Lung (tissue), 12 donors: Measurements from ENCODE around the gene ATG4B. TPM values are rescaled to one million over a fixed set of nuclear protein-coding genes. Genes with fewer than 3 reads are reported as not detected.

Experiments
- ATAC-seq: fragments of 200-7000 bp; cut with Tn5 transposase; one replicate; pipeline ENCODE4 v1.9.1; 2020; ENCODE audit warnings: moderate number of reproducible peaks; ENCODE audit not compliant: insufficient read depth, low FRiP score
- DNase-seq, 3 donors: peaks; one replicate each; pipeline ENCODE4 v3.0.0-alpha.2; 2013 to 2017
- H3K27ac ChIP-seq, 2 donors: one replicate each; pipeline ENCODE4 v1.5.1; 2013; ENCODE audit warnings: mild to moderate bottlenecking in 2 of 2, moderate library complexity in 2 of 2, control low read depth in 1 of 2, inconsistent platforms in 1 of 2, low read depth in 1 of 2, low read length in 1 of 2
- H3K27me3 ChIP-seq, 3 donors: one replicate each; pipeline ENCODE4 v1.5.1; 2013; ENCODE audit warnings: low read length in 2 of 3; ENCODE audit not compliant: control insufficient read depth in 3 of 3, insufficient read depth in 3 of 3
- H3K36me3 ChIP-seq, 4 donors: one replicate each; pipeline ENCODE4 v1.5.1; 2013; ENCODE audit warnings: low read length in 4 of 4, mild to moderate bottlenecking in 1 of 4, moderate library complexity in 1 of 4; ENCODE audit not compliant: control insufficient read depth in 4 of 4, insufficient read depth in 4 of 4
- H3K4me1 ChIP-seq, 5 donors: one replicate each; pipeline ENCODE4 v1.5.1; 2013; ENCODE audit warnings: low read length in 5 of 5, mild to moderate bottlenecking in 2 of 5, moderate library complexity in 1 of 5; ENCODE audit not compliant: control insufficient read depth in 5 of 5, insufficient read depth in 5 of 5
- H3K4me3 ChIP-seq: one replicate; pipeline ENCODE4 v1.5.1; 2013; ENCODE audit warnings: mild to moderate bottlenecking, control low read depth, moderate library complexity
- H3K9ac ChIP-seq, 2 donors: one replicate each; pipeline ENCODE4 v1.5.1; 2013; ENCODE audit warnings: low read length in 2 of 2, control low read depth in 1 of 2; ENCODE audit not compliant: insufficient read depth in 1 of 2
- H3K9me3 ChIP-seq, 4 donors: one replicate each; pipeline ENCODE4 v1.5.1; 2013; ENCODE audit warnings: low read length in 3 of 4, mild to moderate bottlenecking in 1 of 4, moderate library complexity in 1 of 4; ENCODE audit not compliant: control insufficient read depth in 4 of 4, insufficient read depth in 3 of 4
- WGBS, 2 donors: extraction: QIAGEN DNeasy Blood & Tissue Kit; methylation state at CpG; one replicate each; pipeline ENCODE4 v1.1.7; 2013; 5-methylcytosine and 5-hydroxymethylcytosine counted together
- polyA plus RNA-seq, 2 donors: library from polyadenylated mRNA; stranded (reverse); fragments of 200-250 nt; gene quantifications; one replicate each; pipeline ENCODE4 v1.2.1, GENCODE V29; 2013
- total RNA-seq, 2 donors: library from RNA; depleted of rRNA in 1 of 2; stranded (reverse); fragments of >200 nt in 1 of 2; gene quantifications; one replicate each; pipeline ENCODE4 v1.2.1, GENCODE V29; 2014 to 2021
- TF ChIP-seq, protein P1 (sequence below): IDR thresholded peaks from 2 replicates; pipeline ENCODE4 v1.5.1; 2012; ENCODE audit warnings: mild to moderate bottlenecking; ENCODE audit errors: control extremely low read depth, extremely low read depth
- donor health status: control.
- donor health status: control.
- donor health status: Bipolar disorder and iron deficiency.
- donor health status: healthy.
- donor health status: DM: yes; HTN: yes; CAD: no.

Gene ATG4B
- total and polyA plus RNA-seq, 4 donors = 45.1 to 74.9 (median 62.0) TPM

DNA sequence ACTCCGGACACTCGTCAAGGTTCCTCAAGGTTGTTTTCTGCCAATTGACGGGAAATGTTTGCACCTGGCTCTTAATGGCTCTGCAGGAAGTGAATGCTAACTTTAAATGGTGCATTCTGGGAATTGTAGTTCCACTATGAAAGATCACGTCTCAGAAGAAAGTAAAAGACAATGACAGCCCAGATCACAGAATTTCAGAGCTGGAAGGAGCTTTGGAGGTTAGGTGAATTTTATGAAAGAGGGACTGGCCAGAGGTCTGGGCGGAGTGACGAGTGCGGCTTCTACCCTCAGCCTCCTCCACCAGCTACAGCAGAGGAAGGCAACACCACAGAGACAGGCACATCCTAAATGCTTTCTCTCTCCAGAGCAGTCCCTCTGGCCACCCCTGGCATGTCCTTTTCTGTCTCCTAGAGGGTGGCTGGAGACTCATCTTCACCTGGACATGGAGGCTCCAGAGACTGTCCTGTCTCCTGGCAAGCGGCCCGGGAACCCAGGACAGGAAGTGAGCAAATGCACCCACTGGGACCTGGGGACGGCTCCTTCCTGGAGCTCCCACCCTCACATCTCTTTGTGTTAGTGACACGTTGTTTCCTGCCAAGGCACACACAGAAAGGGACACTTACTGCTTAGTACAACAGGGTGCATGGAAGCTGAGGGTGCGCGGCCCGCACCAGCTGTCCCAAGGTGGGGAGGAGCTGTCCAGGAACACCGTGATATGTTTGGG lies 19.9 kb upstream of the ATG4B start:
- Histone ChIP-seq H3K27ac (peak overlapping the region; percentile 55 to 58), H3K4me1 (peaks cover 0 to 24% (median 8%) of the 10 kb centered on the region in 5 donors), H3K9ac (no peak overlapping the region), H3K4me3 (no peak overlapping the region), H3K27me3 (no peaks in the 10 kb centered on the region), H3K36me3 (peaks cover 0 to 13% (median 4%) of the 10 kb centered on the region in 4 donors), H3K9me3 (no peaks in the 10 kb centered on the region)
- WGBS, 2 donors = 39 to 45% methylated on average over 15 of the region's 15 CpGs
- DNase-seq (peak in 2 of 3 donors; percentile 21 to 35), ATAC-seq (no peak)
- TF ChIP-seq, protein P1, sequence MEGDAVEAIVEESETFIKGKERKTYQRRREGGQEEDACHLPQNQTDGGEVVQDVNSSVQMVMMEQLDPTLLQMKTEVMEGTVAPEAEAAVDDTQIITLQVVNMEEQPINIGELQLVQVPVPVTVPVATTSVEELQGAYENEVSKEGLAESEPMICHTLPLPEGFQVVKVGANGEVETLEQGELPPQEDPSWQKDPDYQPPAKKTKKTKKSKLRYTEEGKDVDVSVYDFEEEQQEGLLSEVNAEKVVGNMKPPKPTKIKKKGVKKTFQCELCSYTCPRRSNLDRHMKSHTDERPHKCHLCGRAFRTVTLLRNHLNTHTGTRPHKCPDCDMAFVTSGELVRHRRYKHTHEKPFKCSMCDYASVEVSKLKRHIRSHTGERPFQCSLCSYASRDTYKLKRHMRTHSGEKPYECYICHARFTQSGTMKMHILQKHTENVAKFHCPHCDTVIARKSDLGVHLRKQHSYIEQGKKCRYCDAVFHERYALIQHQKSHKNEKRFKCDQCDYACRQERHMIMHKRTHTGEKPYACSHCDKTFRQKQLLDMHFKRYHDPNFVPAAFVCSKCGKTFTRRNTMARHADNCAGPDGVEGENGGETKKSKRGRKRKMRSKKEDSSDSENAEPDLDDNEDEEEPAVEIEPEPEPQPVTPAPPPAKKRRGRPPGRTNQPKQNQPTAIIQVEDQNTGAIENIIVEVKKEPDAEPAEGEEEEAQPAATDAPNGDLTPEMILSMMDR = no peak

DNA sequence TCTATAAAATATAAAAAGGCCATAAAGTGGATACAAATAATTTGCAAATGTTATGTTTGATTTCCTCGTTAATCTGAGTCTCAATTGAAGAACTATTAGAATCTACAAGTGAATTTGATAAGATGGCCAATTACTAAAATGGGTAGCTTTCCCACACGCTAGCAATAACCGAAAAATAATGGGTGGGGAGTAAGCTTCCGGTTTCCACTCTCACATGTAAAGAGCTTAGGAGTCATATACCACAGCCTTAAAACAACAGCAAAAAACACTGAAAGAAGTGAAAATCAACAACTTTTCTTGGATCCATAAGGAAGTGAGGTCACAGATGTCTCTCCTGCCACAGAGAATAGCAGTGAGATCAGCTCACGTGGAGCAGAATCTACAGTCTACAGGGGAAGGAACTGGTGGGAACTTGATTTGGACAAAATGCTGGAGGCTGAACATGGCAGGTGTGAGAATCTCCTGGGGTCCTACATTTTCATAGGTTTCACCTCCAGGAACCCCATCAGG lies 19.1 kb upstream of the ATG4B start:
- no peak overlapping the region for H3K4me3 ChIP-seq
- ATAC-seq (no peak), DNase-seq (no peak)
- TF ChIP-seq, protein P1 = no peak
- H3K27ac ChIP-seq = no peak overlapping the region
- 74 to 87% methylated on average over 5 of the region's 5 CpGs for WGBS, 2 donors
- H3K4me1 ChIP-seq = peaks cover 0 to 16% (median 4%) of the 10 kb centered on the region in 5 donors
- no peaks in the 10 kb centered on the region for H3K9me3 ChIP-seq
- no peaks in the 10 kb centered on the region for H3K27me3 ChIP-seq
- peaks cover 0 to 13% (median 4%) of the 10 kb centered on the region in 4 donors for H3K36me3 ChIP-seq
- H3K9ac ChIP-seq = no peak overlapping the region

DNA sequence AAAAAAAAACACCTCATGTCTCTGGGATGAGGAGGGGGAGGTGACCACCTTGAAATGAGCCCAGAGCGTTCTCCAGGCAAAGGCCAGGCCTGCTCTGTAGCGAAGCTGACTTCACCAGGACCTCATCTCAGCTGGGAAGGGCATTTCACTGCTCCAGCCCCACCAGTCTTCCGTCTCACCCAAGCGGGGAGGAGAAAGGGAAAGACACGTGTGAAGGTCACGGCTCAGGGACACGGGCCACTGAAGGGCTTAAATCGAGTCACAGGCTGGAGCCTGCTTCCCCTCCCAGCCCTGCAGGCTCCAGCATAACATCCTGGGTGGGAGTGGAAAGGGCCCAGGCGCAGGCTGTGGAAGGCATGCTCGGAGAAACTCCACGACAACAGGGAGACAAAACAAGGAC lies 18.7 kb upstream of the ATG4B start:
- ATAC-seq = no peak
- Histone ChIP-seq H3K27me3 (no peaks in the 10 kb centered on the region), H3K9ac (no peak overlapping the region), H3K4me3 (no peak overlapping the region), H3K27ac (no peak overlapping the region), H3K36me3 (peaks cover 0 to 13% (median 4%) of the 10 kb centered on the region in 4 donors), H3K9me3 (no peaks in the 10 kb centered on the region), H3K4me1 (peaks cover 0 to 11% (median 3%) of the 10 kb centered on the region in 5 donors)
- WGBS, 2 donors = 90 to 94% methylated on average over 11 of the region's 11 CpGs
- TF ChIP-seq, protein P1 = no peak
- DNase-seq = no peak
